ENCODE data around the gene CHCHD10. TPM values are rescaled to one million over a fixed set of nuclear protein-coding genes. Genes with fewer than 3 reads are reported as not detected.

The CHCHD10 gene
- total and polyA plus RNA-seq, 2 of the 8 experiments (the other 6 are each of a cell fraction or from before 2014, with no cell fraction given): 58.3 to 94.5 TPM

- no peak for TF ChIP-seq RFX5 (IDR thresholded peaks at IDR 0.05; ENCODE audit: borderline replicate concordance, low read depth, low read length)
- no peak for TF ChIP-seq SP4 (IDR thresholded peaks at IDR 0.05; ENCODE audit: low read length)
- no peak for TF ChIP-seq SP1 (IDR thresholded peaks at IDR 0.05; ENCODE audit: low read depth, low read length)
- TF ChIP-seq EZH2 (IDR thresholded peaks at IDR 0.05; ENCODE audit: low read depth, low read length, severe bottlenecking): no peak
- no peak for TF ChIP-seq CBX5 (IDR thresholded peaks at IDR 0.05; ENCODE audit: low read depth, low read length)
- no peak for TF ChIP-seq MAX (IDR thresholded peaks at IDR 0.05)
- no peak for TF ChIP-seq KDM5A (IDR thresholded peaks at IDR 0.05; ENCODE audit: low read length)
These were observed 32.8 kb upstream of the CHCHD10 start (continued) for GRCh38 chr22:23800297-23801237.
